Fibroblast of lung (primary cell): ENCODE measurements around the gene TBC1D3E.
"Not testable (repeated sequence)": the region's sequence is repeated elsewhere in the genome, so short reads cannot be mapped to it uniquely, and the experiment has no call there.

Experiments
- EZH2 ChIP-seq: IDR thresholded peaks from 2 replicates; pipeline ENCODE4 v1.5.1; 2012; ENCODE audit warnings: low read length, control low read depth, mild to moderate bottlenecking; ENCODE audit errors: missing control alignments
- TF ChIP-seq, protein P1 (sequence below), 2 donors: IDR thresholded peaks in 1 of 2; conservative IDR thresholded peaks in 1 of 2; 1 replicate in 1 of 2; 2 replicates in 1 of 2; pipeline ENCODE4 v1.5.1; 2011 to 2012; ENCODE audit warnings: low read length in 2 of 2, control low read depth in 1 of 2, inconsistent platforms in 1 of 2, low read depth in 1 of 2, mild to moderate bottlenecking in 1 of 2

DNA sequence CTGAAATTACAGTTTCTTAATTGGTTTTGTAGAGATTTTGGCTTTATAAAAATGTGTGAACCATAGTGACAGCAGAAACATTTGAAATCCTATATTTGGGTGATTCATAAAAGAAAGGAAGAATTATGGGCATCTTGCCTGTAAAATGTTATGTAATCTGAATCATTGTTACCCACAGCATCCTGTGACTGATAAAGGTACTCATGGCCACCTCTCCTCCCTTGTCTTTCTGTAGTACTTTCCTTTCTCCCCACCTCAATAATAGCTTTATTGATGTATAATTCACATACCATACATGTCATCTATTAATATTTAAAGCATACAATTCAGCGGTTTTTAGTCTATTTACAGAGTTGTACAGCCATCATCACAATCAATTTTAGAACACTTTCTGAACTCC is 28.5 kb upstream of the TBC1D3E start:
- not testable (repeated sequence) for TF ChIP-seq EZH2
- TF ChIP-seq, protein P1, sequence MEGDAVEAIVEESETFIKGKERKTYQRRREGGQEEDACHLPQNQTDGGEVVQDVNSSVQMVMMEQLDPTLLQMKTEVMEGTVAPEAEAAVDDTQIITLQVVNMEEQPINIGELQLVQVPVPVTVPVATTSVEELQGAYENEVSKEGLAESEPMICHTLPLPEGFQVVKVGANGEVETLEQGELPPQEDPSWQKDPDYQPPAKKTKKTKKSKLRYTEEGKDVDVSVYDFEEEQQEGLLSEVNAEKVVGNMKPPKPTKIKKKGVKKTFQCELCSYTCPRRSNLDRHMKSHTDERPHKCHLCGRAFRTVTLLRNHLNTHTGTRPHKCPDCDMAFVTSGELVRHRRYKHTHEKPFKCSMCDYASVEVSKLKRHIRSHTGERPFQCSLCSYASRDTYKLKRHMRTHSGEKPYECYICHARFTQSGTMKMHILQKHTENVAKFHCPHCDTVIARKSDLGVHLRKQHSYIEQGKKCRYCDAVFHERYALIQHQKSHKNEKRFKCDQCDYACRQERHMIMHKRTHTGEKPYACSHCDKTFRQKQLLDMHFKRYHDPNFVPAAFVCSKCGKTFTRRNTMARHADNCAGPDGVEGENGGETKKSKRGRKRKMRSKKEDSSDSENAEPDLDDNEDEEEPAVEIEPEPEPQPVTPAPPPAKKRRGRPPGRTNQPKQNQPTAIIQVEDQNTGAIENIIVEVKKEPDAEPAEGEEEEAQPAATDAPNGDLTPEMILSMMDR (conservative IDR thresholded peaks at IDR 0.05 in 1 of 2, IDR thresholded peaks at IDR 0.05 in 1 of 2; ENCODE audit: low read depth in 1 of 2, low read length in 2 of 2) = not testable (repeated sequence)
